ENCODE results near the gene MLEC.

MLEC gene

DNA sequence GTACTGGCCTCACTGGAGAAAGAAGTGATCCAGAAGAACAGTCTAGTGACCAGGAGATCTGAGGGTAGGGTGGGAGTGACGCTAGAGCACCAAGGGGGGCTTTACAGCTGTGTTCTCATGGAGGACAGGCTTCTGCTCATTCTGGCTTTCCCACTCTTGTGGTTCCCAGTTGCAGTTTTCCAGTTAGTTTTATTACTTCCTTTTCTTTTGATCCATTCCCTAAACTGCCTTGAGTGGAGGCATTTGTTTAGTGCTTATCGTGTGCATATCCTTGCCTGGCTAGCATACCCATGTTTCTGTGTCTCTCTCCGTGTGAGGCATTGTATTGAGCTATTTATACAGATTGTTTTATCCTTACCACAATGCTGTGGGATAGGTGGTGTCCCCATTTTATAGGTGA, 4.0 kb downstream of the MLEC start:
- H3K4me3 ChIP-seq (replicated peaks in 1 of 2; ENCODE audit: low read depth in 2 of 2, low read length in 2 of 2), result no peak overlapping the region
- no peak for TF ChIP-seq CTCF (IDR thresholded peaks at IDR 0.05; ENCODE audit: low read depth, low read length)
- DNase-seq (ENCODE audit: low read depth in 2 of 2), result no peak

GRCh38 chr12:120692524-120693033, 5.6 kb downstream of the MLEC start:
- TF ChIP-seq CTCF (IDR thresholded peaks at IDR 0.05; ENCODE audit: low read depth, low read length), result no peak
- DNase-seq (ENCODE audit: low read depth in 2 of 2), result no peak
- no peak overlapping the region for H3K4me3 ChIP-seq (replicated peaks in 1 of 2; ENCODE audit: low read depth in 2 of 2, low read length in 2 of 2)

- no peak for DNase-seq (ENCODE audit: low read depth in 2 of 2)
- no peak for TF ChIP-seq CTCF (IDR thresholded peaks at IDR 0.05; ENCODE audit: low read depth, low read length)
- no peak overlapping the region for H3K4me3 ChIP-seq (replicated peaks in 1 of 2; ENCODE audit: low read depth in 2 of 2, low read length in 2 of 2)
Observed at GRCh38 chr12:120693848-120694247, 6.9 kb downstream of the MLEC start.

DNA sequence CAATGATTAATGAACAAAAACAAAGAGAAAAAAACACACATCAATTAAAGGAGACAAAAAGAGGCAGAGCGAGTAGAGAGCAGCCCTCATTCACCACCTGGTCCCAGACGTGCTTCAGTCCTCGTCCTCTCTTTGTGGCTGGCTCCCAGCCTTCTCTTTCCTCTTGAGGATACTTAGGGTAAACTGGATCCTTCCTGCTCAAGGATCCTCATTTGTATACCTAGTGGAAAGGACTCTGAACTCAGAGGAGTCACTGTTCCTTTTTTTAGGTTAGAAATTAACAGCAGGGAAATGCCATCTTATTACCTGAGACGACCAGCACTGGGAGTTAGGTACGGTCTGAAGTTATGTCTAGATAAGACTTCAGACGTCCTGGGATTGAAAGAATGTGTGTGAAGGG, 9.7 kb downstream of the MLEC start:
- TF ChIP-seq CTCF (IDR thresholded peaks at IDR 0.05; ENCODE audit: low read depth, low read length), result no peak
- H3K4me3 ChIP-seq (replicated peaks in 1 of 2; ENCODE audit: low read depth in 2 of 2, low read length in 2 of 2), result no peak overlapping the region
- DNase-seq (ENCODE audit: low read depth in 2 of 2), result no peak

- no peak for DNase-seq (ENCODE audit: low read depth in 2 of 2)
- no peak for TF ChIP-seq CTCF (IDR thresholded peaks at IDR 0.05; ENCODE audit: low read depth, low read length)
- H3K4me3 ChIP-seq (replicated peaks in 1 of 2; ENCODE audit: low read depth in 2 of 2, low read length in 2 of 2), result no peak overlapping the region
Observed at GRCh38 chr12:120697344-120697743, 10.4 kb downstream of the MLEC start.

DNA sequence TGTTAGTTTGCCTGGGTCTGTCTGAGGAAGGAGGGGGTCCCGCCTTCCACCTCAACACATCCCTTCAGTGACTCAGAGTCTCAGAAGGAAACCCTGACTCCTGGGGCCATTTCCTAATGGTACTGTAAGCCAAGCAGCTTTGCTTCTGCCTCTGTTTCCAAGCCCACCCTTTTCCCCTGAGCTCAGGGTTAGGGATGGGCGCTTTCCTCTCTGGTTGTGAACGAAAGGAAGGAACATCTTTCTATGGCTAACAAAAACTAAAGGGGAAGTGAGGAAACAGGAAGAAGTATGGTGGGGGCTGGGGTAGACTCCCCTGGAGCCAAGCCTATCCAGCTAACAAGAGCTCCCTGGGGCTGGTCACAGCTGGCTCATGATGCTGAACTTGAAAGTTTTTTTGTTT, 11.7 kb downstream of the MLEC start:
- DNase-seq (ENCODE audit: low read depth in 2 of 2), result no peak
- TF ChIP-seq CTCF (IDR thresholded peaks at IDR 0.05; ENCODE audit: low read depth, low read length), result no peak
- no peak overlapping the region for H3K4me3 ChIP-seq (replicated peaks in 1 of 2; ENCODE audit: low read depth in 2 of 2, low read length in 2 of 2)

- no peak overlapping the region for H3K4me3 ChIP-seq (replicated peaks in 1 of 2; ENCODE audit: low read depth in 2 of 2, low read length in 2 of 2)
- no peak for TF ChIP-seq CTCF (IDR thresholded peaks at IDR 0.05; ENCODE audit: low read depth, low read length)
- no peak for DNase-seq (ENCODE audit: low read depth in 2 of 2)
Observed at GRCh38 chr12:120699553-120699952, 12.6 kb downstream of the MLEC start.
